SK-N-SH (cell line): ENCODE results near the gene CHCHD6.

Experiments
- EP300 ChIP-seq, 2 experiments: IDR thresholded peaks; 2 replicates each; pipeline versions ENCODE4 v1.4.0 to v1.6.1; 2012; ENCODE audit warnings: borderline replicate concordance in 1 of 2, low read depth in 1 of 2, low read length in 1 of 2
- EZH2phosphoT487 ChIP-seq: fragments of 200-600 bp; sonication (generic); IDR thresholded peaks from 2 replicates; pipeline ENCODE4 v1.6.1; 2017; ENCODE audit warnings: low read depth, mixed run types, mild to moderate bottlenecking, antibody characterized with exemption, moderate library complexity, borderline replicate concordance
- FOSL2 ChIP-seq: IDR thresholded peaks from 2 replicates; pipeline ENCODE4 v1.4.0; 2012; ENCODE audit warnings: low read depth, mild to moderate bottlenecking, moderate library complexity, borderline replicate concordance
- FOXJ3 ChIP-seq: sonication (generic); formaldehyde crosslinking; IDR thresholded peaks from 2 replicates; pipeline ENCODE4 v1.5.1; 2020; ENCODE audit warnings: mild to moderate bottlenecking, missing genetic modification reagents
- FOXM1 ChIP-seq: IDR thresholded peaks from 2 replicates; pipeline ENCODE4 v1.4.0; 2012; ENCODE audit warnings: low read depth, mild to moderate bottlenecking
- POLR2AphosphoS5 ChIP-seq: IDR thresholded peaks from 2 replicates; pipeline ENCODE4 v1.6.1; 2012; ENCODE audit warnings: low read depth, low read length
- RAD21 ChIP-seq: IDR thresholded peaks from 2 replicates; pipeline ENCODE4 v1.6.1; 2012; ENCODE audit warnings: mild to moderate bottlenecking, low read length
- RCOR1 ChIP-seq: fragments of 150-350 bp; IDR thresholded peaks from 2 replicates; pipeline ENCODE4 v1.6.1; 2017; ENCODE audit warnings: antibody characterized with exemption, low read length
- SMC3 ChIP-seq: IDR thresholded peaks from 2 replicates; pipeline ENCODE4 v1.6.1; 2012; ENCODE audit warnings: low read depth, low read length, improper control_type of control experiment
- TAF1 ChIP-seq: IDR thresholded peaks from 2 replicates; pipeline ENCODE4 v1.6.1; 2012; ENCODE audit warnings: low read depth, mild to moderate bottlenecking, low read length, moderate library complexity, borderline replicate concordance
- TF ChIP-seq, protein P1 (sequence below): fragments of 200-600 bp; sonication (generic); IDR thresholded peaks from 2 replicates; pipeline ENCODE4 v1.6.1; 2017; ENCODE audit warnings: antibody characterized with exemption, mild to moderate bottlenecking, moderate library complexity
- TF ChIP-seq, protein P2 (sequence below): IDR thresholded peaks from 2 replicates; pipeline ENCODE4; 2012
- TF ChIP-seq, protein P3 (sequence below): IDR thresholded peaks from 2 replicates; pipeline ENCODE4 v1.4.0; 2012; ENCODE audit warnings: low read depth, borderline replicate concordance
- TF ChIP-seq, protein P4 (sequence below): IDR thresholded peaks from 2 replicates; pipeline ENCODE4 v1.4.0; 2012; ENCODE audit warnings: low read depth

DNA sequence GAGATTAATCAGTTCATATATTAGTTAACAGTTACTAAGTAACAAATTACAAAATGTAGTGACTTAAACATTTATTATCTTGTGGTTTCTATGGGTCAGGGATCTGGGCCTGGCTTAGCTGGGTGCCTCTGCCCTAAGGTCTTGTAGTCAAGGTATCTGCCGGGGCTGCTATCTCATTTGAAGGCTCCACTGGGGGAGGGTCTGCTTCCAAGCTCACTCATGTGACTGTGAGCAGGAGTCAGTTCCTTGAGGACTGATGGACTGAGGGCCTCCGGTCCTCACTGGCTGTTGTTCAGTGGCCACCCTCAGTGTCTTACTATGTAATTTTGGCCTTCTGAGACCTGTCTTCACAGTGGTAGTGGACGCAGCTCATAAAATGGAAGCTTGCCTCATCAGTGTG is 143.0 kb downstream of the CHCHD6 start:
- TF ChIP-seq, protein P1, sequence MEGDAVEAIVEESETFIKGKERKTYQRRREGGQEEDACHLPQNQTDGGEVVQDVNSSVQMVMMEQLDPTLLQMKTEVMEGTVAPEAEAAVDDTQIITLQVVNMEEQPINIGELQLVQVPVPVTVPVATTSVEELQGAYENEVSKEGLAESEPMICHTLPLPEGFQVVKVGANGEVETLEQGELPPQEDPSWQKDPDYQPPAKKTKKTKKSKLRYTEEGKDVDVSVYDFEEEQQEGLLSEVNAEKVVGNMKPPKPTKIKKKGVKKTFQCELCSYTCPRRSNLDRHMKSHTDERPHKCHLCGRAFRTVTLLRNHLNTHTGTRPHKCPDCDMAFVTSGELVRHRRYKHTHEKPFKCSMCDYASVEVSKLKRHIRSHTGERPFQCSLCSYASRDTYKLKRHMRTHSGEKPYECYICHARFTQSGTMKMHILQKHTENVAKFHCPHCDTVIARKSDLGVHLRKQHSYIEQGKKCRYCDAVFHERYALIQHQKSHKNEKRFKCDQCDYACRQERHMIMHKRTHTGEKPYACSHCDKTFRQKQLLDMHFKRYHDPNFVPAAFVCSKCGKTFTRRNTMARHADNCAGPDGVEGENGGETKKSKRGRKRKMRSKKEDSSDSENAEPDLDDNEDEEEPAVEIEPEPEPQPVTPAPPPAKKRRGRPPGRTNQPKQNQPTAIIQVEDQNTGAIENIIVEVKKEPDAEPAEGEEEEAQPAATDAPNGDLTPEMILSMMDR, result no peak
- no peak for TF ChIP-seq RAD21
- no peak for TF ChIP-seq FOSL2
- TF ChIP-seq, protein P2, sequence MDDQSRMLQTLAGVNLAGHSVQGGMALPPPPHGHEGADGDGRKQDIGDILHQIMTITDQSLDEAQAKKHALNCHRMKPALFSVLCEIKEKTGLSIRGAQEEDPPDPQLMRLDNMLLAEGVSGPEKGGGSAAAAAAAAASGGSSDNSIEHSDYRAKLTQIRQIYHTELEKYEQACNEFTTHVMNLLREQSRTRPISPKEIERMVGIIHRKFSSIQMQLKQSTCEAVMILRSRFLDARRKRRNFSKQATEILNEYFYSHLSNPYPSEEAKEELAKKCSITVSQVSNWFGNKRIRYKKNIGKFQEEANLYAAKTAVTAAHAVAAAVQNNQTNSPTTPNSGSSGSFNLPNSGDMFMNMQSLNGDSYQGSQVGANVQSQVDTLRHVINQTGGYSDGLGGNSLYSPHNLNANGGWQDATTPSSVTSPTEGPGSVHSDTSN, result no peak
- no peak for TF ChIP-seq EZH2phosphoT487
- no peak for TF ChIP-seq FOXJ3
- TF ChIP-seq, protein P3, sequence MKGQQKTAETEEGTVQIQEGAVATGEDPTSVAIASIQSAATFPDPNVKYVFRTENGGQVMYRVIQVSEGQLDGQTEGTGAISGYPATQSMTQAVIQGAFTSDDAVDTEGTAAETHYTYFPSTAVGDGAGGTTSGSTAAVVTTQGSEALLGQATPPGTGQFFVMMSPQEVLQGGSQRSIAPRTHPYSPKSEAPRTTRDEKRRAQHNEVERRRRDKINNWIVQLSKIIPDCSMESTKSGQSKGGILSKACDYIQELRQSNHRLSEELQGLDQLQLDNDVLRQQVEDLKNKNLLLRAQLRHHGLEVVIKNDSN, result no peak
- no peak for TF ChIP-seq FOXM1
- TF ChIP-seq TAF1, result no peak
- no peak for TF ChIP-seq POLR2AphosphoS5
- TF ChIP-seq, protein P4, sequence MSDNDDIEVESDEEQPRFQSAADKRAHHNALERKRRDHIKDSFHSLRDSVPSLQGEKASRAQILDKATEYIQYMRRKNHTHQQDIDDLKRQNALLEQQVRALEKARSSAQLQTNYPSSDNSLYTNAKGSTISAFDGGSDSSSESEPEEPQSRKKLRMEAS, result no peak
- no peak for TF ChIP-seq EP300 (IDR thresholded peaks at IDR 0.05; ENCODE audit: borderline replicate concordance in 1 of 2, low read depth in 1 of 2, low read length in 1 of 2)
- no peak for TF ChIP-seq RCOR1
- TF ChIP-seq SMC3, result no peak
